Gastrocnemius medialis (tissue), 4 donors: ENCODE measurements around the gene TATDN2.

Source experiments
- CTCF ChIP-seq, 5 experiments: fragments of 450-650 bp in 3 of 5; fragments of 200-600 bp in 2 of 5; sonication (generic) in 2 of 5; IDR thresholded peaks in 4 of 5; conservative IDR thresholded peaks in 1 of 5; 1 replicate in 4 of 5; 2 replicates in 1 of 5; pipeline ENCODE4 v1.5.1; 2016 to 2019; ENCODE audit warnings: antibody characterized with exemption in 5 of 5, mild to moderate bottlenecking in 3 of 5, moderate library complexity in 3 of 5
- POLR2A ChIP-seq, 2 donors: fragments of 450-650 bp; IDR thresholded peaks; one replicate each; pipeline ENCODE4 v1.6.1; 2017; ENCODE audit warnings: antibody characterized with exemption in 2 of 2, mild to moderate bottlenecking in 2 of 2, moderate library complexity in 2 of 2

GRCh38 chr3:10273702-10274305 lies 25.5 kb downstream of the TATDN2 start:
- TF ChIP-seq POLR2A (IDR thresholded peaks at IDR 0.05) (no peak), CTCF (IDR thresholded peaks at IDR 0.05 in 4 of 5, conservative IDR thresholded peaks at IDR 0.05 in 1 of 5) (no peak)
